Epithelial cell of proximal tubule (primary cell): ENCODE data around the gene USP6NL. TPM values are rescaled to one million over a fixed set of nuclear protein-coding genes. Genes with fewer than 3 reads are reported as not detected.

Source experiments
- DNase-seq: peaks from one replicate; pipeline ENCODE4 v3.0.0-alpha.2; 2011; ENCODE audit warnings: low read depth
- H3K4me3 ChIP-seq: 2 replicates; pipeline ENCODE4 v1.5.1; 2011; ENCODE audit warnings: low read depth, mild to moderate bottlenecking, low read length
- total RNA-seq: library from RNA; depleted of rRNA; stranded (reverse); fragments of >200 nt; gene quantifications from 2 replicates; pipeline ENCODE4 v1.2.3, GENCODE V29; 2015
- TF ChIP-seq, protein P1 (sequence below): conservative IDR thresholded peaks from 2 replicates; pipeline ENCODE4 v1.5.1; 2012; ENCODE audit warnings: low read depth, mild to moderate bottlenecking, low read length

The USP6NL gene
- total RNA-seq, 1 donor from 2014 or later: 14.7 TPM

DNA sequence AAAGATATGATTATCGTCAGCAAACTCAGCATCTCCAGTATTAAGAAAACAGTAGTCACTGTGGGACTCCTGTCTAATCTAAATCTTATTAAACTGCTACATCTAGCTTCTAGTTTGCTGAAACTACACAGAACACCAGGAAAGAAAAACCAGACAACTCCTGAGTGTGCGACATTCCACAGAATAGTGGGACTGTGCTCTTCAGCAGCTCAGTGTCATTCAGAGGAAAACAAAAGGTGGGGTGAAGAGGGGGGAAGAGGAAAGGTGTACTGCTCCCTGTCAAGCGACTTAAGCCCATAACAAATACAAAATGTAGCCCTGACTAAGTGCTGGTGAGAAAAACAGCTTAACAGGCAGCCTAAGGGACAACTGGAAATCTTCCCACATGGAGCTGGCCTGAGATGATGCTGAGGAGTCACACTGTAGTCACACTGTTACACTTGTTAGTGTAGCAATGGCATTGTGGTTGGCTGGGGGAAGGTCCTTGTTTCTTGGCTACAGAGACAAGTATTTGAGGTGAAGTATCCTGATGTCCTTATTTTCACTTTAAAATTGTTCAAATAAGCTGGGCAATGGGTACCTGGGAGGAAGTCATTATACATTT lies 135.5 kb downstream of the USP6NL start:
- no peak overlapping the region for H3K4me3 ChIP-seq
- DNase-seq: no peak
- TF ChIP-seq, protein P1, sequence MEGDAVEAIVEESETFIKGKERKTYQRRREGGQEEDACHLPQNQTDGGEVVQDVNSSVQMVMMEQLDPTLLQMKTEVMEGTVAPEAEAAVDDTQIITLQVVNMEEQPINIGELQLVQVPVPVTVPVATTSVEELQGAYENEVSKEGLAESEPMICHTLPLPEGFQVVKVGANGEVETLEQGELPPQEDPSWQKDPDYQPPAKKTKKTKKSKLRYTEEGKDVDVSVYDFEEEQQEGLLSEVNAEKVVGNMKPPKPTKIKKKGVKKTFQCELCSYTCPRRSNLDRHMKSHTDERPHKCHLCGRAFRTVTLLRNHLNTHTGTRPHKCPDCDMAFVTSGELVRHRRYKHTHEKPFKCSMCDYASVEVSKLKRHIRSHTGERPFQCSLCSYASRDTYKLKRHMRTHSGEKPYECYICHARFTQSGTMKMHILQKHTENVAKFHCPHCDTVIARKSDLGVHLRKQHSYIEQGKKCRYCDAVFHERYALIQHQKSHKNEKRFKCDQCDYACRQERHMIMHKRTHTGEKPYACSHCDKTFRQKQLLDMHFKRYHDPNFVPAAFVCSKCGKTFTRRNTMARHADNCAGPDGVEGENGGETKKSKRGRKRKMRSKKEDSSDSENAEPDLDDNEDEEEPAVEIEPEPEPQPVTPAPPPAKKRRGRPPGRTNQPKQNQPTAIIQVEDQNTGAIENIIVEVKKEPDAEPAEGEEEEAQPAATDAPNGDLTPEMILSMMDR: no peak

DNA sequence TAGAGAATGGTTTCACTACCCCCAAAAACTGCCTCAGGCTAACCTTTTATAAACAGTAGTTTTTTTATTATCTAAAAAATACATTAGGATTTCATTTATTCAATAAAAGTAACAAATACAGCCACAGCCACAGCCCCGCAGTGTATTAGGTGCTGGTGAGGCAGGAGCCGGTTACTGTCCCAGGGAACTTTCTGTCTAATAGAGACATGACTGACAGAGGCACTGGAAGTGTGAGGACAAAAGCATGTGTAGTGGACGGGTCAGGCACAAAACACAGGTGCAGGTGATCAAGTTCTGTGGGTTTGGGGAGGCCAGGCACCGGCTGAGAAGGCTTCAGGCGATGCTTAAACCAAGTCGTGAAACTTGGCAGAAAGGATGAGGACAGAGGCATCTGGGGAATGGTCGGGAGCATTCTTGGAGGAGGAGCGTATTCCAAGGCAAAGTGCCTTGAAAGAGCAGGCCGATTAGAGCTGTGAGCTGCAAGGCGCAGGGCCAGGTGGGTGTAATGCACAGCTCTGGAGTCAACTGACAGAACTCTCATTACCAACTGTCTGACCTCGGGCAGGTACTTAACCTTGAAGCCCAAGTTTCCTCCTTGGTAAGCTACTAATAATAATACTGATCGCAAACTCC lies 138.2 kb downstream of the USP6NL start:
- TF ChIP-seq, protein P1: no peak
- H3K4me3 ChIP-seq: no peak overlapping the region
- no peak for DNase-seq

DNA sequence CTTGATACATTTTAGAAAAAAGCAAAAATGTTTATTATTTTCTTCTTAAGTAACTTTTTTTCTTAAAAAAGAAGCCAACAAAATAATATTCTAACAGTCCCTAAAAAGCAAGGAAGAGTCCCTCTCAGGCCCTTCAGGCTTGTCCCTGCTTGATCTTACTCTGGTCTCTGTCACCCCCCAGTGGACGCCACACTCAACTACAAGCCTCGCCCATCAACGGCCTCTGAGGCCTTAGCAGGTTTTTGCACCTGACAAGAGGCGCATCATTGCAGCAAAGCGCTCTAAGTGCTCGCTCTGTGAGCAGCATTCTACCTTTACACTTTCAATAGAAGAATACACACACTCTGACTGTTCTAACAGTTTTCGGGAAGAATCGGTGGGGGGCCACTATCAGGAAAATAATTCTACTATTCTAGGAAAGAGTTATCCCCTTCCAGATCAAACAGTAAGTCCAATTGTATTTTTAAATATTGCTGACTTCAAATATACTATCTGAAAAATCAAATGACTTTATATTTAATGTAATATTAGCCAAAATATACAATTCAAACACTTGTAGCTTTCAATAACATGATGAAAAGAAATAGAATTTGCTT lies 139.2 kb downstream of the USP6NL start:
- H3K4me3 ChIP-seq: no peak overlapping the region
- TF ChIP-seq, protein P1: peak; percentile 91
- no peak for DNase-seq

DNA sequence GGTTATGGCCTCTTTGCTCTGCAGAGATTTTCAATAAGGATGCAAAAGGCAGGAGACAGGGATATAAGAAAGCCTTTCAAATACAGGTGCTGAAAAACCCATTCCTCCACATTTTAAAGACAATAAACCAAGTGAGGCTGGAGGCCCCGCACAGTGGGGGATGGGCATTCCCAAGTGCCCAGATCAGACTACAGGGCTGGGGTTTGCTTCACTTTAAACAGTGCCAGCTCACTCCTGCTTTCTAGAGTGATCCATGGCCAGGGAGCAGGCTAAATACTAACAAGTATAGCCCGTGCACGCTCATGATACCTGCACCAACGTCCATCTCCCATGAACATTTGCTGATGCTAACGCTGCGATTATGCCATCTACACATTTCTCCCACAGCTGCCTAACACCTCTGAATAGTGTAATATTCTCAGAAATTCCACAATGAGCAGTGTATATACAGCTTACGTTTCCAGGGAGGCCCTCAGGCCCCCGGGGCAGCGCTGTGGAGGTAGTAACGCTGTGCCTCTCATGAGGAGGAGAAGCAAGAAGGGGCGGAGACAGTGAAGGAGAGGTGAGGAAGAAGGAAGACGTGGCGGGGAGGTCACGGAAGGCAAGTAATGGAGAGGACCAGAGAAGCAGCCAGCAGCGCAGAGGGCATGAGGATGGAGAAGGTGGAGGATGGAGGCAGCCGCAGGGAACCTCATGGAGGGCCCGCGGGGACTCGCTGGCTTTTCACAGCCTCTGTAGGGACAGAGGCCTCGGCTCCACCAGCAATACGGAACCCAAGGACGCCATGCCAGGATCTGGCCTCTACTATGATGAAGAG lies 141.7 kb downstream of the USP6NL start:
- H3K4me3 ChIP-seq: no peak overlapping the region
- no peak for DNase-seq
- TF ChIP-seq, protein P1: no peak

DNA sequence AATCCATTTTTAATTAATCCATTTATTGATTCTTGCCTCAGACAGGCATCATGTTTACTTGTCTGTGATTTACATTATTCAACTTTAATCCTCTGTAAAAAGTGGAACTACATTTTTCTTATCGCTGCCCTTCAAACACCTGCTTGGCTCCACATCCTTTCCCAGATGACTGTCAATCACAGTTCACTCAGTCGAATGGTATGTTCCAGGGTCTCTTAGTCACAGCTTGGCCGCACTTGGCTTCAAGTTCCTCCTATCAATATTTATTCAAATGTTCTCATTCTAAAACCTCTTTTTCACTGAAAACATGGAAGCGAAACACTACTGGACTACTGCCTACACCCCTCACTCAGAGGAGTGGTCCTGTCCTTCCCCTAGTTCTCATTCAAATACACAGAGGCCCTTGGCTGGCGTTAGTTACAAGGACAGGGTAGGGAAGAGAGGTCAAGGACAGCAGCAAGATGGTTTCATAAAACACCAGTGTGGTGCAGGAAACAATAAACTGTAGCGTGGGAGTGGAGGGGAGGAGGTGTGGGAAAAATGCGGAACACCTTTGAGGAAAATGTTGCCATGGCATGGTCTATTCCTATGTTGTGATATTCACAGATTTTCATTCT lies 143.2 kb downstream of the USP6NL start:
- DNase-seq: peak; percentile 15
- TF ChIP-seq, protein P1: no peak
- H3K4me3 ChIP-seq: no peak overlapping the region

DNA sequence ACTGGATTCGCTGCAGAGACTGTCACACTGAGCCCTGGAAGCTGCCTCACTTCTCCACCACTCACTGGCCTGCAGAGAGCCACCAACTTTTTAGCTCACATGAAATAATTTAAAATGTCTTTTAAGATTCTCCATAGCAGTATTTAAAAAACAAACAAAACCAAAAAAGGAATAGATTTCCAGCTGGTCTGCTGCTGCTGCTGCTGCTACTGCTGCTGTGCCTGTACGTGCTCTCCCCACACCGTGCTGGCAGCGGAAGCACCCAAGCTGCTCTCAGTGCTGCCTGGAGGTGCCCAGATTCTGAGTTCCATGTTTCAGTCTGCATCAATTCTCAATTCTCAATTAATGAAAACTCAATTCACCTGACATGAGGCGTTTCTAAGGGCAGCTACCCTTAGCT lies 146.0 kb downstream of the USP6NL start:
- no peak overlapping the region for H3K4me3 ChIP-seq
- DNase-seq: no peak
- TF ChIP-seq, protein P1: no peak
